ENCODE measurements around the gene ARMCX2. TPM values are rescaled to one million over a fixed set of nuclear protein-coding genes. Genes with fewer than 3 reads are reported as not detected.

ARMCX2 gene
- total and polyA plus RNA-seq, 10 of the 15 experiments (the other 5 are each of a cell fraction or from before 2014, with no cell fraction given), result 0.26 to 25.5 (median 11.6) TPM

DNA sequence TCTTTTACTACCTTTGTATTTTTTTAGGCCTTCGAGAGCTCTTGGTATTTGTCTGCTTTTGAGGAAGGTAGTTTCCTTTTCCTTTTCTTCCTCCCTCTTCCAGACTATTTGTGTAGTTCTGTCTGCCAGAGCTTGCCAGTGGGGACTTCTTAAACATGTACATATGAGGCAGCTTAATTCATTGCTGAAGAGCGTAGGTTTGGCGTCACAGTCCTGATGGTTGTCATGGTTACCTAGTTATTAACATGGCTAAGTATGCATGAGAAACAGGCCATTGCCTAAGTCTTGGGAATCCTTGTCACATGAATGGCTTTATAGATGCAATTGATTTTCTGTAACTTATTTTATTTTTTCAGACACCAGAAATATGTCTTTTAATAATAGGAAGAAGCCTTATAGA lies 48.5 kb upstream of the ARMCX2 start:
- ChIA-PET RAD21 (ENCODE audit: unreplicated experiment) (no interaction called here), POLR2A (no interaction called here), CTCF (no interaction called here), SMC1A (ENCODE audit: uncharacterized antibody, unreplicated experiment) (no interaction called here)
- Histone ChIP-seq H3K4me3 (no peak overlapping the region), H4K20me1 (ENCODE audit: control insufficient read depth, insufficient read depth) (no peaks in the 10 kb centered on the region), H3K9me3 (replicated peaks; ENCODE audit: control insufficient read depth, insufficient read depth, low read length) (no peaks in the 10 kb centered on the region), H3K27ac (ENCODE audit: control insufficient read depth, insufficient read depth) (no peak overlapping the region), H3K36me3 (ENCODE audit: control insufficient read depth in 2 of 2, insufficient read depth in 2 of 2, low read length in 1 of 2) (no peaks in the 10 kb centered on the region), H3K79me2 (ENCODE audit: control insufficient read depth, insufficient read depth, low read length) (no peaks in the 10 kb centered on the region), H2AFZ (ENCODE audit: control insufficient read depth, low read depth, low read length) (no peak overlapping the region), H3K27me3 (replicated peaks in 1 of 2; ENCODE audit: control insufficient read depth in 2 of 2, insufficient read depth in 2 of 2, low read length in 1 of 2) (no peaks in the 10 kb centered on the region), H3K4me2 (ENCODE audit: control insufficient read depth, insufficient read depth) (no peak overlapping the region), H3K4me1 (ENCODE audit: control insufficient read depth, insufficient read depth, low read length) (no peaks in the 10 kb centered on the region), H3K9ac (ENCODE audit: control insufficient read depth, insufficient read depth, low read length) (no peak overlapping the region)
- intact Hi-C loops (cut with micrococcal nuclease; ENCODE audit: unreplicated experiment), result no loop called here
- in situ Hi-C loops (cut with MboI), result no loop called here
- FAIRE-seq (no peak), ATAC-seq (no peak), DNase-seq (ENCODE audit: low read depth, low spot score) (no peak)
- no TSS peak for BruUV-seq (replicated peaks)
- WGBS (ENCODE audit: insufficient coverage, insufficient replicate concordance, low lambda C conversion rate, missing lambda C conversion rate), result 30% methylated on average over 3 of the region's 3 CpGs
- TF ChIP-seq HCFC1 (IDR thresholded peaks at IDR 0.05; ENCODE audit: low read length) (no peak), LARP7 (IDR thresholded peaks at IDR 0.05) (no peak), NFYA (IDR thresholded peaks at IDR 0.05; ENCODE audit: borderline replicate concordance, low read depth, low read length) (no peak), NFXL1 (IDR thresholded peaks at IDR 0.05; ENCODE audit: borderline replicate concordance) (no peak), MTA2 (IDR thresholded peaks at IDR 0.05; ENCODE audit: low read depth) (no peak), SREBF2 (IDR thresholded peaks at IDR 0.05; ENCODE audit: low read length) (no peak), RFX5 (IDR thresholded peaks at IDR 0.05; ENCODE audit: low read depth, low read length) (no peak), HDAC6 (IDR thresholded peaks at IDR 0.05; ENCODE audit: unreplicated experiment) (no peak), RAD21 (IDR thresholded peaks at IDR 0.05; ENCODE audit: insufficient read depth, low read depth, low read length) (no peak), IKZF1 (conservative IDR thresholded peaks at IDR 0.05) (no peak), KLF5 (IDR thresholded peaks at IDR 0.05; ENCODE audit: partially characterized antibody) (no peak), CHD4 (IDR thresholded peaks at IDR 0.05) (no peak)
- TF ChIP-seq, protein P1, sequence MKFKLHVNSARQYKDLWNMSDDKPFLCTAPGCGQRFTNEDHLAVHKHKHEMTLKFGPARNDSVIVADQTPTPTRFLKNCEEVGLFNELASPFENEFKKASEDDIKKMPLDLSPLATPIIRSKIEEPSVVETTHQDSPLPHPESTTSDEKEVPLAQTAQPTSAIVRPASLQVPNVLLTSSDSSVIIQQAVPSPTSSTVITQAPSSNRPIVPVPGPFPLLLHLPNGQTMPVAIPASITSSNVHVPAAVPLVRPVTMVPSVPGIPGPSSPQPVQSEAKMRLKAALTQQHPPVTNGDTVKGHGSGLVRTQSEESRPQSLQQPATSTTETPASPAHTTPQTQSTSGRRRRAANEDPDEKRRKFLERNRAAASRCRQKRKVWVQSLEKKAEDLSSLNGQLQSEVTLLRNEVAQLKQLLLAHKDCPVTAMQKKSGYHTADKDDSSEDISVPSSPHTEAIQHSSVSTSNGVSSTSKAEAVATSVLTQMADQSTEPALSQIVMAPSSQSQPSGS (IDR thresholded peaks at IDR 0.05; ENCODE audit: low read length), result no peak
- TF ChIP-seq, protein P2, sequence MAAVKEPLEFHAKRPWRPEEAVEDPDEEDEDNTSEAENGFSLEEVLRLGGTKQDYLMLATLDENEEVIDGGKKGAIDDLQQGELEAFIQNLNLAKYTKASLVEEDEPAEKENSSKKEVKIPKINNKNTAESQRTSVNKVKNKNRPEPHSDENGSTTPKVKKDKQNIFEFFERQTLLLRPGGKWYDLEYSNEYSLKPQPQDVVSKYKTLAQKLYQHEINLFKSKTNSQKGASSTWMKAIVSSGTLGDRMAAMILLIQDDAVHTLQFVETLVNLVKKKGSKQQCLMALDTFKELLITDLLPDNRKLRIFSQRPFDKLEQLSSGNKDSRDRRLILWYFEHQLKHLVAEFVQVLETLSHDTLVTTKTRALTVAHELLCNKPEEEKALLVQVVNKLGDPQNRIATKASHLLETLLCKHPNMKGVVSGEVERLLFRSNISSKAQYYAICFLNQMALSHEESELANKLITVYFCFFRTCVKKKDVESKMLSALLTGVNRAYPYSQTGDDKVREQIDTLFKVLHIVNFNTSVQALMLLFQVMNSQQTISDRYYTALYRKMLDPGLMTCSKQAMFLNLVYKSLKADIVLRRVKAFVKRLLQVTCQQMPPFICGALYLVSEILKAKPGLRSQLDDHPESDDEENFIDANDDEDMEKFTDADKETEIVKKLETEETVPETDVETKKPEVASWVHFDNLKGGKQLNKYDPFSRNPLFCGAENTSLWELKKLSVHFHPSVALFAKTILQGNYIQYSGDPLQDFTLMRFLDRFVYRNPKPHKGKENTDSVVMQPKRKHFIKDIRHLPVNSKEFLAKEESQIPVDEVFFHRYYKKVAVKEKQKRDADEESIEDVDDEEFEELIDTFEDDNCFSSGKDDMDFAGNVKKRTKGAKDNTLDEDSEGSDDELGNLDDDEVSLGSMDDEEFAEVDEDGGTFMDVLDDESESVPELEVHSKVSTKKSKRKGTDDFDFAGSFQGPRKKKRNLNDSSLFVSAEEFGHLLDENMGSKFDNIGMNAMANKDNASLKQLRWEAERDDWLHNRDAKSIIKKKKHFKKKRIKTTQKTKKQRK (IDR thresholded peaks at IDR 0.05; ENCODE audit: low read depth, low read length), result no peak
- TF ChIP-seq, protein P3, sequence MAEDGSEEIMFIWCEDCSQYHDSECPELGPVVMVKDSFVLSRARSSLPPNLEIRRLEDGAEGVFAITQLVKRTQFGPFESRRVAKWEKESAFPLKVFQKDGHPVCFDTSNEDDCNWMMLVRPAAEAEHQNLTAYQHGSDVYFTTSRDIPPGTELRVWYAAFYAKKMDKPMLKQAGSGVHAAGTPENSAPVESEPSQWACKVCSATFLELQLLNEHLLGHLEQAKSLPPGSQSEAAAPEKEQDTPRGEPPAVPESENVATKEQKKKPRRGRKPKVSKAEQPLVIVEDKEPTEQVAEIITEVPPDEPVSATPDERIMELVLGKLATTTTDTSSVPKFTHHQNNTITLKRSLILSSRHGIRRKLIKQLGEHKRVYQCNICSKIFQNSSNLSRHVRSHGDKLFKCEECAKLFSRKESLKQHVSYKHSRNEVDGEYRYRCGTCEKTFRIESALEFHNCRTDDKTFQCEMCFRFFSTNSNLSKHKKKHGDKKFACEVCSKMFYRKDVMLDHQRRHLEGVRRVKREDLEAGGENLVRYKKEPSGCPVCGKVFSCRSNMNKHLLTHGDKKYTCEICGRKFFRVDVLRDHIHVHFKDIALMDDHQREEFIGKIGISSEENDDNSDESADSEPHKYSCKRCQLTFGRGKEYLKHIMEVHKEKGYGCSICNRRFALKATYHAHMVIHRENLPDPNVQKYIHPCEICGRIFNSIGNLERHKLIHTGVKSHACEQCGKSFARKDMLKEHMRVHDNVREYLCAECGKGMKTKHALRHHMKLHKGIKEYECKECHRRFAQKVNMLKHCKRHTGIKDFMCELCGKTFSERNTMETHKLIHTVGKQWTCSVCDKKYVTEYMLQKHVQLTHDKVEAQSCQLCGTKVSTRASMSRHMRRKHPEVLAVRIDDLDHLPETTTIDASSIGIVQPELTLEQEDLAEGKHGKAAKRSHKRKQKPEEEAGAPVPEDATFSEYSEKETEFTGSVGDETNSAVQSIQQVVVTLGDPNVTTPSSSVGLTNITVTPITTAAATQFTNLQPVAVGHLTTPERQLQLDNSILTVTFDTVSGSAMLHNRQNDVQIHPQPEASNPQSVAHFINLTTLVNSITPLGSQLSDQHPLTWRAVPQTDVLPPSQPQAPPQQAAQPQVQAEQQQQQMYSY (CRISPR knock-in tag; IDR thresholded peaks at IDR 0.05), result no peak
